H1 (cell line): ENCODE results near the gene NAIF1. TPM values are rescaled to one million over a fixed set of nuclear protein-coding genes. Genes with fewer than 3 reads are reported as not detected.
A peak's percentile ranks its signal among the peaks of the same experiment; 100 is the strongest.

Experiments
- CHD7 ChIP-seq: fragments of 300-600 bp; sonication (generic); IDR thresholded peaks from 2 replicates; pipeline ENCODE4 v1.7.1; 2012; ENCODE audit warnings: low read length, moderate library complexity, mild to moderate bottlenecking, inconsistent platforms; ENCODE audit not compliant: insufficient replicate concordance
- MAFK ChIP-seq: IDR thresholded peaks from 2 replicates; pipeline ENCODE4 v1.6.1; 2012; ENCODE audit warnings: low read depth, mild to moderate bottlenecking, improper control_type of control experiment, low read length
- POLR2AphosphoS5 ChIP-seq: IDR thresholded peaks from 2 replicates; pipeline ENCODE4 v1.6.1; 2011; ENCODE audit warnings: low read depth, low read length
- polyA plus RNA-seq, 7 experiments: library from polyadenylated mRNA; depleted of rRNA in 3 of 7; stranded (reverse) in 5 of 7; unstranded in 2 of 7; fragments of >200 nt in 5 of 7; fragments of 200-250 nt in 2 of 7; gene quantifications; 1 replicate in 5 of 7; 2 replicates in 1 of 7; 4 replicates in 1 of 7; pipeline versions ENCODE4 v1.2.1 to v1.2.3, GENCODE V29; 2011 to 2013; ENCODE audit warnings: missing spikeins in 2 of 7, mixed read lengths in 2 of 7
- total RNA-seq: library from RNA; stranded (reverse); fragmentation: NEBNext Ultra II Directional; extraction: Animal tissue kit (Norgen Biotek cat#: 25700); gene quantifications from 2 replicates; pipeline ENCODE4 v1.2.1, GENCODE V29; 2021

Gene NAIF1
- total and polyA plus RNA-seq, 2 of the 8 experiments (the other 6 are each of a cell fraction or from before 2014, with no cell fraction given), result 8.7 to 9.0 TPM

DNA sequence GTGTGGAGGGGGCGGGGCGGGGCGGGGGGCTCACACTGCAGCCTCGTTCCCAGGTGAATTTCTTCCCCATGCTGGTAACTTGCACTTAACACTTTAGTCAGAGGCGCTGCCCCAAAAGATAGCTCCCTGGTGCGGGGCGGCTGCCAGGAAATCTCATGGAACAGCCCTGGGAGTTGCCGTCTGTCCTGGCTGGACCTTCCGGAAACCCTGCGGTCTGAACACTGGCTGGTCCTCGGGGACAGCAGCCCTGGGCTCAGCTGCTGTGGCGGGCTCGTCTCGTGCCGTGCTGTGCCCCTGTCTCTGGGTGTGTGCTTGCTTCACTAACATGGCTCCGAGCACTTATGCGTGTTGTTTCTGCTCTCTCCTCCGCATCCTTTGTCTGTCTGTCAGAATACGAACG lies 34.6 kb upstream of the NAIF1 start (continued):
- TF ChIP-seq CHD7, result no peak
- no peak for TF ChIP-seq MAFK
- TF ChIP-seq POLR2AphosphoS5, result 0 out of 2 replicates have a peak, but pooled peaks have one; percentile 23
